GM19025 (cell line): ENCODE measurements around the gene CKS1B.

Source experiments
- ATAC-seq: cut with Tn5 transposase; IDR thresholded peaks from one replicate; pipeline ENCODE4 v1.9.1; 2021; ENCODE audit warnings: mild to moderate bottlenecking, low read depth, moderate library complexity; ENCODE audit not compliant: unreplicated experiment

CKS1B gene

GRCh38 chr1:155026588-155026987 lies 52.1 kb downstream of the CKS1B start:
- no peak for ATAC-seq
